Upper lobe of left lung (tissue), 4 donors: ENCODE data around the gene RELL1.

ENCODE experiments used
- CTCF ChIP-seq, 6 experiments: fragments of 450-650 bp in 4 of 6; fragments of 200-600 bp in 2 of 6; sonication (generic) in 2 of 6; IDR thresholded peaks; one replicate each; pipeline ENCODE4 v1.5.1; 2016 to 2019; ENCODE audit warnings: antibody characterized with exemption in 6 of 6
- EP300 ChIP-seq, 4 donors: sonication (generic); formaldehyde crosslinking; IDR thresholded peaks; one replicate each; pipeline ENCODE4 v1.5.1; 2017; ENCODE audit warnings: antibody characterized with exemption in 4 of 4, control low read depth in 2 of 4
- POLR2A ChIP-seq, 4 donors: fragments of 450-650 bp; IDR thresholded peaks; one replicate each; pipeline ENCODE4 v1.5.1; 2016 to 2017; ENCODE audit warnings: antibody characterized with exemption in 4 of 4, mild to moderate bottlenecking in 2 of 4
- POLR2AphosphoS5 ChIP-seq, 2 donors: sonication (generic); formaldehyde crosslinking; IDR thresholded peaks; one replicate each; pipeline ENCODE4 v1.5.1; 2017; ENCODE audit warnings: antibody characterized with exemption in 2 of 2

GRCh38 chr4:37664696-37665095 lies 21.5 kb downstream of the RELL1 start:
- TF ChIP-seq EP300 (IDR thresholded peaks at IDR 0.05) (no peak), CTCF (IDR thresholded peaks at IDR 0.05) (no peak), POLR2A (IDR thresholded peaks at IDR 0.05) (no peak), POLR2AphosphoS5 (IDR thresholded peaks at IDR 0.05) (no peak)
